ENCODE data around the gene EBF4.

DNA sequence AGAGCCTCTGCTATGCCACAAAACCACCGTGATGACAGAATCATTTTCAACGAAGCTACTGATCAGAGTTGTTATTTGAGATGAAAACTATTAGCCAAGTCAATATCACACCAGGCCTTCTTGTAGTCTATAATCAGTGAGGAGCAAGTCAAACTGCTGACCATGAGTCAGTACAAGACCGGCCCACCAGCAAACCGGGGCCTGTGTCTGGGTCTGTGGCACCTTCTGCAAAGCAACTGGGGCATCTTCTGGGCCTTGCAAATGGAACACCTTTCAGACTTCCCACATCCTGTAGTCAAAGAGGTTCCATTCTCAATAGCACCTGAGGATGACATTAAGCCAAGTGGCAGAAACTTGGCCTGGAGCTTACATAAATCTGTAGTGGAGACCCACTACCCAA lies 69.3 kb downstream of the EBF4 start:
- TF ChIP-seq, protein P1, sequence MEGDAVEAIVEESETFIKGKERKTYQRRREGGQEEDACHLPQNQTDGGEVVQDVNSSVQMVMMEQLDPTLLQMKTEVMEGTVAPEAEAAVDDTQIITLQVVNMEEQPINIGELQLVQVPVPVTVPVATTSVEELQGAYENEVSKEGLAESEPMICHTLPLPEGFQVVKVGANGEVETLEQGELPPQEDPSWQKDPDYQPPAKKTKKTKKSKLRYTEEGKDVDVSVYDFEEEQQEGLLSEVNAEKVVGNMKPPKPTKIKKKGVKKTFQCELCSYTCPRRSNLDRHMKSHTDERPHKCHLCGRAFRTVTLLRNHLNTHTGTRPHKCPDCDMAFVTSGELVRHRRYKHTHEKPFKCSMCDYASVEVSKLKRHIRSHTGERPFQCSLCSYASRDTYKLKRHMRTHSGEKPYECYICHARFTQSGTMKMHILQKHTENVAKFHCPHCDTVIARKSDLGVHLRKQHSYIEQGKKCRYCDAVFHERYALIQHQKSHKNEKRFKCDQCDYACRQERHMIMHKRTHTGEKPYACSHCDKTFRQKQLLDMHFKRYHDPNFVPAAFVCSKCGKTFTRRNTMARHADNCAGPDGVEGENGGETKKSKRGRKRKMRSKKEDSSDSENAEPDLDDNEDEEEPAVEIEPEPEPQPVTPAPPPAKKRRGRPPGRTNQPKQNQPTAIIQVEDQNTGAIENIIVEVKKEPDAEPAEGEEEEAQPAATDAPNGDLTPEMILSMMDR (IDR thresholded peaks at IDR 0.05; ENCODE audit: insufficient read depth, low read length, poor library complexity, severe bottlenecking): no peak
- no peak for TF ChIP-seq EZH2phosphoT487 (conservative IDR thresholded peaks at IDR 0.05; ENCODE audit: low read length)

Data from SU-DHL-6 (cell line).